DMS79 (cell line): ENCODE measurements around the gene H6PD.

Experiments used
- DNase-seq: peaks from one replicate; lab custom pipeline; 2025; lab: John Stamatoyannopoulos, UW

H6PD gene

DNA sequence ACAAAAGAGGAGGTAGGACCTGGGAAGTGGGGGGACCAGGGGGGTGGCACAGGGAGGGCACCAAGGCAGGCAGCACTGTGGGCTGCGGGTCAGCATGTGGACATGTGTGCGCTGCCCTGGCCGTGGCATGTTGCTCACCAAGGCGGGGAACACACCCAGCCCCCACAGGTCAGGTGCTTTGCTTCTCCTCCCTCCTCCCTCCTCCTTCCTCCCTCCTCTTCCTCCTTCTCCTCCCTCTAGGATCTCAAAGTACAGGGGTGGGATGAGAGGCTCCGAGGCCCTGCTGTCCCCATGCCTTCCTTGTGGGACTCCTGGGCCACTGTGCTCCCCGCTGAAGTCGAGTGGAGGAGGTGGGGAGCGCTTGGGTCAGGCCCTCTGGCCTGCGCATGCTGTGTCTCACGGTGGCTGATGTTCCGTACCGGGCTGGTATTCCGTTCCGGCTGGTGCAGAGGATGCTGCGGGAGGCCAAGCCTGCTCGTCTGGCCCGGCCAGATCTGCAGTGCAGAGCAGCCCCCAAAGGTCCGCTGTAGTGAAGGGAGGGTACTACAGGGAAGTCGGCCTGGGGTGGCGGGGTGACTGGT lies 84.7 kb downstream of the H6PD start:
- no peak for DNase-seq

DNA sequence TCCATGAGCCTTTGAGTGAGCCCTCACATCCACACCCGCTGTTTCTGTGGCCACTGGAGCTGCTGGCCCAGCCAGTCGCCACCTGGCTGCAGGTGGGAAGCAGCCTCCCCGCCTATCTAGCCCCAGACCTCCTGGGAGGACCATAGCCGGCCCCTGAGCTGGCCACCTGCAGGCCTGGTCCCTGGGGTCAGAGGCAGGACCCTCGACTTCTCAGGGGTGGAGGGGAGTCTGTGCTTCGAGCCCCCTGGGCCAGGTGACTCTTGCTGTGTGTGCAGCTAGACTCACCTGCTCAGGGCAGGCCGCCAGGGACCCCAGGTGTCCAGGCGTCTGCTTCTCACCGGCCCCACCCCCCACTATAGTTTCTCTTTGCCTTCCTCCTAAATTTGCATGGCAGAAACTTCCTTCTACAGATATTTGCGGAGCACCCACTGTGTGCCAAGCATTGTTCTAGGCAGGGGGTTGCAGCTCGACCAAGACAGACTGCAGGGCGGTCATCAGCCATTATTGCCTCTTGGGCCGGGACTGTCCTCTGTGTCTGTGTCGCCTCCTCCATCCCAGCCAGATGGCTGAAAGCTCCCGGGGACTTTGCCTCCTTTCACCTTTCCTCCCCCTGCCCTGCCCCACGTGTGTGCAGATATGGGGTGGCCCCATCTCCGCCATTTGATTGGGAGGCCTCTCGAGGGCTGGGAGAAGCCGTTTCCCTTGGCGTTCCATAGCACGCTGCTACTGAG lies 85.4 kb downstream of the H6PD start:
- DNase-seq: no peak
